ENCODE data around the gene HYAL3.

- TF ChIP-seq ZNF274 (IDR thresholded peaks at IDR 0.05; ENCODE audit: low read depth, low read length) (no peak), YY1 (IDR thresholded peaks at IDR 0.05; ENCODE audit: insufficient read depth, insufficient read length) (no peak), SUZ12 (IDR thresholded peaks at IDR 0.05; ENCODE audit: extremely low read depth, insufficient read depth, insufficient read length) (no peak)
These were observed 10.7 kb downstream of the HYAL3 start for GRCh38 chr3:50288387-50289007.
